ENCODE data around the gene GBA2.

DNA sequence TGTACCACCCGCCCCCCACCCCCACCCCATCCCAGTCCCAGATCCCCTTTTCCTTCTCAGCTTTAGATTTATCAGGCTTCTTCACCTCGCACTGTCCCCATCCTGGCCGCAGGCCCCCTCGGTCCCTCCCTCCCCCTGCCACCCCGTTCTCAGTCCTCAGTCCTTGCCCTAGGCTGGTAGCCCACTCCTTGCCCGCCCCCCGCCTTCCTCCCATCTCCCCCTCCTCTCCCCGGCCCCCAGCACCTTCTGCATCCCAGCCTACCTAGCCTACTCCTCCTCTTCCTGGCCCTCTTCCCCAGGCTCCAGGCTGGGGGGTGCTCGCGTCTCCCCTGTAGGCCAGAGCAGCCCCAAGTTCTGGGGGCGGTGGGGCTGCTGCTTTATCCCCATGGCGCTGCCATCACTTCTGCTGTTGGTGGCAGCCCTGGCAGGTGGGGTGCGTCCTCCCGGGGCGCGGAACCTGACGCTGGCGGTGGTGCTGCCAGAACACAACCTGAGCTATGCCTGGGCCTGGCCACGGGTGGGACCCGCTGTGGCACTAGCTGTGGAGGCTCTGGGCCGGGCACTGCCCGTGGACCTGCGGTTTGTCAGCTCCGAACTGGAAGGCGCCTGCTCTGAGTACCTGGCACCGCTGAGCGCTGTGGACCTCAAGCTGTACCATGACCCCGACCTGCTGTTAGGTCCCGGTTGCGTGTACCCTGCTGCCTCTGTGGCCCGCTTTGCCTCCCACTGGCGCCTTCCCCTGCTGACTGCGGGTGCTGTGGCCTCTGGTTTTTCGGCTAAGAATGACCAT lies 43.2 kb upstream of the GBA2 start:
- TF ChIP-seq, protein P1, sequence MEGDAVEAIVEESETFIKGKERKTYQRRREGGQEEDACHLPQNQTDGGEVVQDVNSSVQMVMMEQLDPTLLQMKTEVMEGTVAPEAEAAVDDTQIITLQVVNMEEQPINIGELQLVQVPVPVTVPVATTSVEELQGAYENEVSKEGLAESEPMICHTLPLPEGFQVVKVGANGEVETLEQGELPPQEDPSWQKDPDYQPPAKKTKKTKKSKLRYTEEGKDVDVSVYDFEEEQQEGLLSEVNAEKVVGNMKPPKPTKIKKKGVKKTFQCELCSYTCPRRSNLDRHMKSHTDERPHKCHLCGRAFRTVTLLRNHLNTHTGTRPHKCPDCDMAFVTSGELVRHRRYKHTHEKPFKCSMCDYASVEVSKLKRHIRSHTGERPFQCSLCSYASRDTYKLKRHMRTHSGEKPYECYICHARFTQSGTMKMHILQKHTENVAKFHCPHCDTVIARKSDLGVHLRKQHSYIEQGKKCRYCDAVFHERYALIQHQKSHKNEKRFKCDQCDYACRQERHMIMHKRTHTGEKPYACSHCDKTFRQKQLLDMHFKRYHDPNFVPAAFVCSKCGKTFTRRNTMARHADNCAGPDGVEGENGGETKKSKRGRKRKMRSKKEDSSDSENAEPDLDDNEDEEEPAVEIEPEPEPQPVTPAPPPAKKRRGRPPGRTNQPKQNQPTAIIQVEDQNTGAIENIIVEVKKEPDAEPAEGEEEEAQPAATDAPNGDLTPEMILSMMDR (IDR thresholded peaks at IDR 0.05), result no peak
- TF ChIP-seq POLR2A (IDR thresholded peaks at IDR 0.05), result no peak
